GM21529 (cell line): Measurements from ENCODE around the gene RAMP3.
"Not testable (repeated sequence)": the region's sequence is repeated elsewhere in the genome, so short reads cannot be mapped to it uniquely, and the experiment has no call there.

ENCODE experiments used
- ATAC-seq: cut with Tn5 transposase; IDR thresholded peaks from one replicate; pipeline ENCODE4 v1.9.1; 2021; ENCODE audit not compliant: unreplicated experiment

The RAMP3 gene, protein sequence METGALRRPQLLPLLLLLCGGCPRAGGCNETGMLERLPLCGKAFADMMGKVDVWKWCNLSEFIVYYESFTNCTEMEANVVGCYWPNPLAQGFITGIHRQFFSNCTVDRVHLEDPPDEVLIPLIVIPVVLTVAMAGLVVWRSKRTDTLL

DNA sequence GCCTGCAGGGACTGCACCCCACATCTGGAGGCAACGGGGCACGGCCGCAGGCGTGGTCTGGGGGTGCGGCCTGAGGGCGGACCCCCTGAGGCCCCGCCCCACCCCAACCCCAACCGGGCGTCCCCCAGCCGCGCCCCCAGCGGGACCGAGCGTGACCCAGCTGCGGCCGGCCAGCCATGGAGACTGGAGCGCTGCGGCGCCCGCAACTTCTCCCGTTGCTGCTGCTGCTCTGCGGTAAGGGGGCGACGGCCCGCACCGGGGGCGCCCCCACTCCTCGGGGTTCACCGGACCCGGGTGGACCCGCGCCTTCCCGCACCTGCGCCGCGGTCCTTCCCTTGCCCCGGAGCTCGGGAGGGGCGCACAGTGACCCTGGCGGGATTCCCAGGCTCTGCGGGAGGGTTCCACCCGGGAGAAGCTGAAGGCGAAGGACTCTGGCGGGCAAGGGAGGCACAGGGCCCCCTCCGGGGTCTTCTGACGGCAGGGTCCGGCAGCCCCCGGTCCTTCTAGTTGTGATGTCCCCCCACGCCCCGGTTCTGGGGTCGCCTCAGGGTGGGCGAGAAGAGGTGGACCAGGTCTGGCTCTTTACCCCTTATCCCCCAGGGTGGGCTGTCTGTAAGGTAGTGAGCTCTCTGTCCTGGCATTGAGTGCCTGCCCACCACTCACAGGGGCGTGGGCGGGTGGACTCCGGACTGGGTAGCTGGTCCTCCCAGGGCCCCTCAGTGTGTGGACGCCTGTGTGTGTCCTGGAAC lies at the start of gene RAMP3:
Gene RAMP3, plus strand, starts transcription at position 139 of the 749 bp plus-strand sequence. Its CDS starts 38 bp downstream, at position 177.
- ATAC-seq, result no peak

DNA sequence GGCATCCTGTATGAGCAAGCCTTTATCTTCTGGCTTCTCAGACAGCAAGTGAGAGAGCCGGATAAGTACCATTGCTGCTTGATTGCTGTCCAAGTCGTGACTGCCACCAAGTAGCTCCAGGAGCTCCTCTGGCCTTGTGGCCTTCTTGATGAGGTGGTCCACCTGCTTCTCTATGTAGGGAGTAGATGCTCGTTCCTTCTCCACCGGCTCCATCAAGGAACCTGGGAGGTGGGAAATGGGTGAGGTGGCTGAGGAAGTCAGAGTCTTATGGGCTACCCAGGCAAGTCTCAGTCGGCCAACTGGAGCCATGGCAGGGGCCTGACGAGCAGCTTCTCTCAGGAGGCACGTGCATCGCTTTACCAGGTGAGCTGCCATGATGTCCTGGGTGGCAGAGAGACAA lies 48.7 kb upstream of the RAMP3 start:
- ATAC-seq, result no peak

DNA sequence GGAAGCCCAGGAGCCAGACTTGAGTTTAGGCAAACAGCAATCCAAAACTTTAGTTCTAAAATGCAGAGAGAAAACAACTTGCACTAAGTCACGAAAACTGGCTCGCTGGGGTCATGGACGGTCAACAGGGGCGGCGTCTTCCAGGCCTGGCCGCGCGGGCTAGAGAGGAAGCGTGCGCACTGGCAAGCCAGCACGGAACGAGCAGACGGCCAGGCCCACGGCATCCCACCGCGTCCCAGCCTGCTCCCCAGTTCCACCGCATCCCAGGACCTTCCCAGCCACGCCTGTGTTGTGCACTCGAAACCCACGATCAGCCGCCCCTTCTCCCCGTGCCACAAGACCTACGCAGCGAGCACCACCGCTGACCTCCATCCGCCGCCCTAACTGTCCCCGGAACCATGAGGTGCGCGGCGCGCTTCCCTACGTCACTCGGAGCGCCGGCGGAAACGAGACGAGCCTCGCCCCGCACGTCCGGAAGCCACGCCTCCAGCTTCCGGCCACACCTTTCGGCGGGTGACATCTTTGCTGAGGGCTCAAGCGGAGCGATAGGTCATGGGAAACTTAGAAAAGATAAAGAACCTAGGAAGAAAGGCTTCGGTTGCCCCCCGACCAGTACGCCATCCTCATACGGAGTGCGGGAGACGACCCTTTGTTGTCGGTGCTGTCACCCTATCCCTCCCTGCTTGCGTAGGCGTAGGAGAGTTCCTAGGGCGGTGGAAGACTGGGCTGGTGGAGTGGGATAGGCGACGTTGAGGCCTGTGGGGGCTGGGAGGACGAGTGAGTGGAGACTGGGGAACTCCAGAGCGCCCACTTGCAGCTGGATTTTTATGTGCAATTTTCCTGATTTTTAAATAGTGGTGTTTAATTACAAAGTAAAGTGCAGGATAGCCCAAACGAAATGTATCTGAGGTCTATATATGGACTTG lies 46.0 kb upstream of the RAMP3 start, which contains the start of gene TBRG4:
Gene TBRG4, minus strand, starts transcription at position 400 of the 926 bp plus-strand sequence. CDS start 2,460 bp downstream, outside the sequence.
- peak; percentile 95 for ATAC-seq

DNA sequence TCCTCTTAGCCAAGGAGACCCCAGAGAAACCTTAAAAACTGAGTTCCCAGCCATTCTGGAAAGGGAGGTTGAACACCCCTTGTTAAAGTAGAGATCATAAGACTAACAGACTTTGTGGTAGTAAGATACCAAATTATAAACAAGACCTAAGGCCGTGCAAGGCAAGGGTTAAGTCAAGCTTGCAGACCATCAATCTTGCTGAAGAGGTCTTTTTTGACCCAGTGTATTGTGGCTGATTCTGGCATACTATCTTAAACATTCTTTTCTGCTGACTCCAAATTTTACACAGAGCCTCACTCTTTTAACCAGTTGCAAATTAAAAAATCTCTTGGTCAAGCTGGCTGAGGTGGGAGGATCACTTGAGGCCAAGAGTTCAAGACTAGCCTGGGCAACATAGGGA lies 44.9 kb upstream of the RAMP3 start:
- no peak for ATAC-seq

DNA sequence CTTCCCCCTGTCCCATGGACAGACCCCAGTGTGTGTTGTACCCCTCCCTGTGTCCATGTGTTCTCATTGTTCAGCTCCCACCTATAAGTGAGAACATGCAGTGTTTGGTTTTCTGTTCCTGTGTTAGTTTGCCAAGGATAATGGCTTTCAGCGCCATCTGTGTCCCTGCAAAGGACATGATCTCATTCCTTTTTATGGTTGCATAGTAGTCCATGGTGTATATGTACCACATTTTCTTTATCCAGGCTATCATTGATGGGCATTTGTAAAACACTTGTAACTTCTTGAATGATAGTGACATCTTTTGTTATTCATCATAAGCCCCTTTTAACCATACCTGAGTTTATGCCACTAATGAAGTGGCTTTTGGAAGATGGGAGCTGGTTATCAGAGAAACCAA lies 43.3 kb upstream of the RAMP3 start:
- not testable (repeated sequence) for ATAC-seq

DNA sequence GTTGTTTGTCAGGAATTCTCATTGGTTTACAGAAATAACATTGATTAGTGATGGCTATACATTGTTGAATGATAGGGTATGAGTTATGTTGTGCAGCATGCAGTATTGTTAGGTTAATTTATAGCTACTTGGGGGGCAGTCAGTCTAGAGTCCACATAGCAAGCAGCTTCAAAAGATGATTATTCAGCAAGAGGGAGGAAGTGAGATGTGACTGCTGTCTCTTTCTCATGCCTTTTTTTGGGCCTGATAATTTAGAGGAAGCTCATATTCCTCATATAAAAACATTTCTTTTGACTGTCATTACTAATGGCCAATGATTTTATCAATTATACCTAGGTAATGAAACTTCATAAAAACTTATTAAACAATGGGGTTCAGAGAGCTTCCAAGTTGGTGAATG lies 42.7 kb upstream of the RAMP3 start:
- ATAC-seq, result no peak

DNA sequence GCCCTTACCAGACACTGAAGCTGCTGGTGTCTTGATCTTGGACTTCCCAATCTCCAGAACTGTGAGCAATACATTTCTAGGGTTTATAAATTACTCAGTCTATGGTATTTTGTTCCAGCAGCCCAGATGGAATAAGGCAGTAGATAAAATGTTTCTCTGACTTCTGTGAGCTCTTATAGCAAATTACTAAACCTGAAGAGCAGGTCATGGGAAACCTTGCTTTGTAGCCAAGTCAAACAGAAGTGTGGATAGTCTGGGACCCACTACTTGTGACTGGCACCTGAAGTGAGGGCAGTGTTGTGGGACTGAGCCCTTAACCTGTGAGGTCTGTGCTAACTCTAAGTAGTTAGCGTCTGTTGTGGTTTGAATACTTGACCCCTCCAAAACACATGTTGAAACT lies 41.5 kb upstream of the RAMP3 start:
- no peak for ATAC-seq

DNA sequence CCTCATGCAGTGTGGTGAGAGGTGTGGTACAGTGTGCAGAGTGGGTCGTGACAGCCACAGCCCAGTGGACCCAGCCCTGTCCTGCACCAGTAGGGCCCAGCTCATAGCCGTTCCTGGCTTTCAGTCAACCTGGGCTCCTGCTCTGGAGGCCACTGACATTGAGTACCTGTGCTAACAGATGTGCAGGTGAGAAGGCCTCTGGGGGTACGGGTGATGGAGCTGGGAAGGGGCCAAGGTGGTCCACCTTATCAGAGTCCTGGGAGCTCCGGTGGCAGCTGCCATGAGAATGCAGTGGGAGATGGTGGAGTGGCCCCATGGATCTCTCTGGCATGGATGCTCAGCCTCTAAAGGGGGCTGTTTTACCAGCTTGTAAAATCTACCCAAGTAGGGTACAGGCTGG lies 40.0 kb upstream of the RAMP3 start:
- no peak for ATAC-seq

DNA sequence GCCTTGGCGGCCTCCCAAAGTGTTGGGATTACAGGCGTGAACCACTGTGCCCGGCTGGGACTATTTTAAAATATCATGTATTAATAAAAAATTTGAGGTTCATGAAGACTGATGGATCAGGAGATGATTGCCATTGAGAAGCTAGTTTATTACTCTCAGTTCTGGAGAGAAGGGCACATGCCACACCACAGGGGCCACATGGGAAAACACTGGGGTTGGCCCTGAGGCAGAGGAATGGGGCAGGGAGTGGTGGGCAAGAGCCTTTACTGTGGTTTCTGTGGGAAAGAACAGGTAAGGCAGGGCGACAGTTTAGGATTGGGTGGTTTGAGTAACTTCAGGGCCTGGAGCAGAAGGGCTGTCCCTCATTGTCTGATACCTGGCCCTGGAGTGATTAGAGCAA lies 39.3 kb upstream of the RAMP3 start:
- no peak for ATAC-seq

DNA sequence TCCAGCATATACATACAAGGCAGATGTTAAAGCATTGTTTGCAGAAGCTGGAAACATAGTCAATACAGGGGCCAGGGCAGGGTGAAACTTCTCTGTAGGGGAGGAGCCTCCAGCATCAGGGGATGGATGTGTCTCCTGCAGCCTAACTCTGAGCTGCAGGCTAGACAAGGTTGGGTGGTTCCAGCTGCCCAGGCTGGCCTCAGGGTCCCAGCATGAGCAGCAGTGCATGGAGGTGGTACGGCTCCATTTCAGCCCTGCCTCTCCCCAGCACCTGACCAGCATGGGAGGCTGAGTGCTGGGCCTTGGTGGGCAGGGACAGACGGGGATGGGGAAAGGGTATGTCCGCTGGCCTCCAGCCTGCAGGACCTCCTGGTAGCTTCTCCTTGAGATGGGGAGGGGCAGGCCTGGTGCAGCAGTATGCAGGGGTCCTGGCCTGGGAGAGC lies 38.7 kb upstream of the RAMP3 start:
- no peak for ATAC-seq

DNA sequence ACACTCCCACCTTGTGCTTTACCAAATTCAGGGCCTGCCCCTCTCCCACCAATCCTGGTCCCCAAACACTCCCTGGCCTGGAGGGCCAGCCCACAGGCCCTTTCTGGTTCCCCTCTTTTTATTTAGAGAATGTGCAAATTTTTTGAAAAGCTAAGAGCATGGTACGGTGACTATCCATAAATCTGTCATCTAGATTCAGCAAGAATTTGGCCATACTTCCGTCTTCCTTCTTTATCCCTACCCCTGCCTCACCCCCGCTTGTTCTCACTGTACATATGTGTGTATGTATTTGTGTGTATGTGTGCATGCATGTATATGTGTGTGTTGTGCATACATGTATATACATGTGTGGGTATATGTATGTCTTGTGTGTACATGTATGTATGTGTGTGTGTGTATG lies 38.0 kb upstream of the RAMP3 start:
- no peak for ATAC-seq

DNA sequence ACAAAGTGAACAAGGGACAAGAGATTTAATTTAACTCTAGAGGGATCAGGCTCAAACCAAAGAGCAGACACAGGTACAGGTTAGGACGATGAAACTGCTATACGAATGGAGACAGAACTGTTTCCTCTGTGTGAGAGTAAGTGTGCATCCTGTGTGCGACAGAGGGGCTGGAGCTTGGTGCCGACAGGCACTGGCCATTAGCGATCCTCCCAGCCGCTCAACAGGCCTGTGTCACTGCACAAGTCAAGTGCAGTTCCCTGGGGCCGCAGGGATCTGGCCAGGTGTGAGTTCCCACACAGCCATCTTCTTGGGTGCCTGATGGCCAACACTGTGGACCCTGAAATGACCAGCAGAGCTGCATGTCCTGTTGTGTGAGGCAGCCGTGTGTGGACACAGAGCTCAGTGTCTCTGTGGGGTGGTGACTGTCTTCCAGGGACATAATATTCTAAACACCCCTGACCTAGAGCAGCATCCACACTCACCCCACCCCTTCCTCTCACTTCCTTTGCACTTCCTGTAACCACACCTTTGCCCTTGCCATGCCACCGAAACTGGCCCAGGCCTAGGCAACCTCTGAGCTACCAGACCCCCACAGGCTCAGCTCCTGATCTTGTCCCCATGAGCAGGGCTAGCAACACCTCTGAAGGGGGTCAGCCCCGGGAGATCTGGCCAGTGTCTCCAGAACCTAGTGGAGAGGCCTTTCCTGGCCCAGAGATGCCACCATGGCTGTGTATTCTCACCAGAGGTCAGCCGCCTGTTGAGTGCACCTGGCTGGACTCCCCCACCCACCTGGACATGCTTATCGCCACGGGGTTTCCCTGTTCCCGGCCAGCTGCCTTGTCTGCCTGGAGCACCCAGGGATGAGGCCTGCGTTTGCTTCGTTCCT lies 34.4 kb upstream of the RAMP3 start:
- ATAC-seq, result no peak

DNA sequence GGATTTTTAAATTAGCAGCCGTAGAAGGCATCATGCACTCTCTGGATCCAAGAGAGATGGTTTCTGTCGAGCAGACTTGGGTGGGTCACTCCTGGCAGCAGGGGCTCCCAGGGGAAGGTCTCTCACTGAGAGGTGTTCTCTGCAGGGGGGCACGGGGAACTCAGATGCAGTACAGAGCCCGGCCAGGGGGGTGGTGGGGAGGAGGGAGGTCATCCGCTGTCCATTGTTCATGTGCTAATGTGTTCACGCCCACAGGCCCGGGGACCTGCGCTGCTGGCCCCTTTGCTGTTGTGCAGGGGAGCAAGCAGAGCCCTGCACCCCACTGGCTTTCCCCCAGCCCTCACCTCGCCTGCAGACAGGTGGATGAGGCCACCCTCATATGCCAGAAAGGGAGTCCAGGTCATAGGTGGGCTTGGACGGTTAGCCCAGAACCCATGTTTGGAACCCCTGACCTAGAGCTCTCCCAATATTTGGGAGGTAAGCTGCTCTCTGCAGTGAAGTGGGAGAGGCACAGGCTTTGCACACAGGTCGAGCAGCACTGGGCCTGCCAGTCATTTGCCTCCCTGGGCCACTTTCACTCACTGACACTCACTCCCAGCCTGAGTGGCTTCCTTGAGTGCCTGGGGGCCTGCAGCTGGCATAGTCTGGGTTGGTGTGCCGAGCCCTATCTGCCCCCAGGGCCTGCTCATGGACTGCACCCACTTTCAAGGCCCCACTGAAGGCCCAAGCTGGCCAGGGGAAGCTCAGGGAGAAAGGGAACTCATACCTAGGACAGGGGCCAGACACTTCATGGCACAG lies 33.5 kb upstream of the RAMP3 start:
- no peak for ATAC-seq

DNA sequence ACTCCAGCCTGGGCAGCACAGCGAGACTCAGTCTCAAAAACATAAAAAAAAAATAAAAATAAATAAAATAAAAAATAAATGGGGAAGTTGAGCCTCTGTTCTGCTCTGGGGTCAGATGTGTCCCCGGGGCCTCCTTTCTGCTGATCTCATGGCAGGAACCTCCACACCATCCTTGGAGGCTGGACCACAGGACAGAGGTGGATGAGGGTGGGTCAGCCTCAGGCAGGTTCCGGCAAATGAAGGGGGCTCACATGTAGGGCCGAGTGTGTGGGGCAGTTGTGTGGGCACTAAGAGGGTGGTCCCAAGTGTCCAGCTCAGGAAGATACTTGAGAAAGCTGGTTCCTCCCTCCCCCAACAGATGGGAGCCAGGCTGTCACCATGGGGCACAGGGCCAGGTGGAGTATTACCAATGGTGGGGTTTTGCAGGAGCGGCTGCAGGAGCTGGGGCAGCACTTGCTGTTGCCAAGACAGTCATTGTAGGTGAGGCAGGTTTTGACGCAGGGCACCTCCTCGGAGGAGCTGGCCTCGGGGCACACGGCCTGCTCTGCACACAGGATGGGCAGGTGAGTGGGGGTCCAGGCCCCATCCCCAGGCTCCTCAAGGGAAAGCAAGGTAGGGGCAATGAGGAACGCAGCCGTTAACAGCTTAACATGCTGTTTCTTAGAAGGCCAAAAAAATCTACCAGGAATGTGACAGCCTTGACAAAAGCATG lies 32.2 kb upstream of the RAMP3 start:
- no peak for ATAC-seq

DNA sequence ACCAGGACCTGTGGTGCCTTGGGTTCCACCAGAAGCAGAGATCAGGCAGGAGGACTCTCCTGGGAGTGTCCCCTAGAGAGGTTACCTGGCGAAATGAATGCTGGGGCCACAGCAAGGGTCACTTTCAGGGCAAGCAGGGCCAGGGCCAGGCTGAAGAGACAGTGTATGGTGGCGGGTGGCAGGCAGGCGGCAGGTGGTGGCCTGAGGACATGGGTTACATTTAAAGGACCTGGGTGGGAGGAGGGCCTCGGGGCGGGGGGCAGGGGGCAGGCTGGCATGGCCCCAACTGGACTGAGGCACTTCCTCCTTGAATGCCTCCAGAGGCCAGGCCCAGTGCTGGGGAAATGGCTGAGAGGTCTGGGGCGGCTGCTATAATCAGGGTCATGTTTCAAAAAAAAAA lies 31.4 kb upstream of the RAMP3 start:
- no peak for ATAC-seq

DNA sequence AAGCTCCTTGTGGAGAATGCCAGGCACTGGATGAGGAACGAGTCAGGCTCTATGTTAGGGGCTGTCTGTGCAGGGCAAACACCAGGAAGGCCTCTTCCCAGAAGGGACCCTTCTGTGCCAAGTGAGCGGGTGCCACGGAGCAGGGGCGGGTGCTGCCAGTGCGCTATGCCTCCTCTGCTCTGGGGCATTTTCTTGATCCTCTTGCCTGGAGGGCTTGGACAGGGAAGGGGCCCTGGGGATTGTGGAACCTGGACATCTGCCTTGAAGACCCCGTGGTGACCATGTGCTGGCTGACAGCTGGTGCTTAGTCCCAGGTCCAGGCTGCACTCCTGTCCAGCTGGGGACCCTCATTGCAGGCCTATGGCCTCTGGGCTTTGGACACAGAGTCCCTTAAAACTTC lies 30.7 kb upstream of the RAMP3 start:
- no peak for ATAC-seq

DNA sequence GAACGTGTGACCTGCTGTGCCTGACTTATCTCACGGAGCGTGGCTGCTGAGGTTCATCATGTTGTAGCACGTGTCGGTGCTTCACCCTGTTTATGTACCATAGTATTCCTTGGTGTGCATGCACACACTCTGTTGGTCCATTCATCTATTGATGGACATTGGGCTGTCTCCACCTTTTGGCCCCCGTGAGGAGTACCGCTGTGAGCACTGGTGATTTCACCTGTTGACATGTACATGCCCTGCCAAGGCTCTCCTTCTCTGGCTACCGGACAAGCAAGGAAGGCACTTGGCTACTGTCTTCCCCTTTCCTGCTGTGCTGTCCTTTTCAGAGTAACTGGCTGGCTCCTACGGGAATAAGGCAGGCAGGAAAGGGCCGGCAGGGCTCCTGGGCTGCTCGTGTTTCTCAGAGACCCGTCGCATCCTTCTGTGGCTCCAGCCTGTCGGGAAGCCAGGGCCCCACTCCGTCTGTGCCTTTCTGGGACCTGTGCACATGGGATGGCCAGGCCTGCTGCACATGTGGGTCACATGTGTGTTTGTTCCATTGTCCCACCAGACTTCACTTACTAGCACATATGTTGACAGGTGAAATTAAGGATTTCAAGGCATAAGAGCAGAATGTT lies 28.3 kb upstream of the RAMP3 start:
- ATAC-seq, result no peak

DNA sequence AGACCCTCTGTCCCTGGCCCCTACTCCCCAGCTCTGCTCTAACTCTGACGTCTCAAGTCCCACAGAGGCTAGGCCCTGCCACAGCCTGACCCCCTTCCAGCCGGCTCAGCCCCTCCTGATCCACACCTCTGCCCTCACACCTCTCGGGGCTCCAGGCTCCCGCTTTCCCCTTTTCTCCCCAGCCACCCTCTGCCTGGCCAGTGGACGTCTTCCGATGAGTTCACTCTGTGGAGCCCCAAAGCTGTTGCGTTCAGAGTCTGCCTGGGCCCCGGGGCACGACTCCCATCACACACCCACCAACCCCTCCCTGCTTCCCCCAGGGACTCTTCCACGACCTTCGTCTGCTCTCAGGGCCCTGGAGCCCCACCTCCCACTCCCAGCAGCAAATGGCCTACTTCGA lies 27.7 kb upstream of the RAMP3 start:
- no peak for ATAC-seq

DNA sequence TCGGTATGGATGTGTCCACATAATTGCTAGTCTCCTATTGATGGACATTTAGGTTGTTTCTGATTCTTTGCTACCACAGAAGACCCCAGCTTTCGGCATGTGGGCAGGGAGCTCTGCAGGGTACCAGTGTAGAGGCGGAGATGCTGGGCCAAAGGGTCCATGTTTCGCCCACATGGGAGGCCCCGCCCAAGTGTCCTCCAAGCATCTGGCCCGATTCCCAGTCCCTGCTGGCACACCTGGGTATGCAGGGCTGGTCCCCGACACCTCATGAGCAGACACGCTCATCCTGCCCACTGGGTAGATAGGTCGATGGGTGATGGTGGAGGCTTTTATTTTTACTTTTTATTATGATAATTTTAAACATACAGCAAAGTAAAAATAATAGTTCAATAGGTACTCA lies 26.7 kb upstream of the RAMP3 start:
- ATAC-seq, result no peak
